MV-4-11 (cell line): ENCODE measurements around the gene CCDC190.
"Not testable (repeated sequence)": the region's sequence is repeated elsewhere in the genome, so short reads cannot be mapped to it uniquely, and the experiment has no call there.

Experiments used
- DNase-seq: peaks from one replicate; lab custom pipeline; 2025; lab: John Stamatoyannopoulos, UW

The CCDC190 gene

DNA sequence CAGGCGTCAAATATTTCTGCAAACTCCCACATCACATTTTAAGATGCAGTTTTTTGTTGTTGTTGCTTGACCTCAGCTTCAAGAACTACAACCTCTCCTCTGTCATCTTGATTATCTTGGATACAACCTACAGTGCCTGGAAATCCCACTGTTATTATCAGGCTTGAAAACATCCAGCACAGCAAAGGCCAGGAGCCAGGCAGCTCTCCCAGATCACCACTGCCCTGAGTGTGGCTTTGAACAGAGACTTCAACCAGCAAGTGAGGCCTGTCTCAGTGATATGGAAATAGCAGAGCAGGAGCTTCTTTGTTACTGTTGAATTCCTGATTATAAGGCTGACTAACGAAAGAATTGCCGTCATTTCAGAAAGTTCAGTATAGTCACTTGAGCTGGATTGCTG lies 28.5 kb downstream of the CCDC190 start:
- DNase-seq = no peak

- DNase-seq = no peak
Measured at GRCh38 chr1:162829268-162829667, 31.7 kb downstream of the CCDC190 start.

GRCh38 chr1:162823771-162824525 lies 37.0 kb downstream of the CCDC190 start:
- DNase-seq = no peak

GRCh38 chr1:162823231-162823630 lies 37.7 kb downstream of the CCDC190 start:
- DNase-seq = no peak

- no peak for DNase-seq
Measured at GRCh38 chr1:162822391-162823200, 38.4 kb downstream of the CCDC190 start.

GRCh38 chr1:162818666-162819065 lies 42.3 kb downstream of the CCDC190 start:
- not testable (repeated sequence) for DNase-seq

DNA sequence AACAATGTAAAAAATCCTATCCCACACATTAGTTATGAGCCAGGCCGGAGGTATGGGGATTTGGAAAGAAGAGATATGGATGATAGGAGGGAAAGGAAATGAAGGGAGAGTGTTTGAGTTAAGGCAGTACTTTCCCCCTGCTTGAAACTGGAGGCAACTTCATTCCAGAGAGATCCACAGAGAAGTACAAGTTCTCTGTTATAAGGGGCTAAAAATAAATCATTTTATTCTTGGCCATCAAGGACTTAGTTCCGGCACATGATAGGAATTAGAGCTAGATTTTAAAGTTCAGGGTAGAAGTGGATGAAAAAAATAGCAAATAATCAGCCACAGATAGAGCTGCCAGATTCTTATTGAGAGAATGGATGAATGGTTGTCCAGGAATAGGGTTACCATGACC lies 42.8 kb downstream of the CCDC190 start:
- not testable (repeated sequence) for DNase-seq

- DNase-seq = not testable (repeated sequence)
Measured at GRCh38 chr1:162812357-162812756, 48.6 kb downstream of the CCDC190 start.

- DNase-seq = not testable (repeated sequence)
Measured at GRCh38 chr1:162807503-162807902, 53.5 kb downstream of the CCDC190 start.
